Measurements from ENCODE around the gene CD209. TPM values are rescaled to one million over a fixed set of nuclear protein-coding genes. Genes with fewer than 3 reads are reported as not detected.

Gene CD209
- total RNA-seq, 1 donor, result not detected

DNA sequence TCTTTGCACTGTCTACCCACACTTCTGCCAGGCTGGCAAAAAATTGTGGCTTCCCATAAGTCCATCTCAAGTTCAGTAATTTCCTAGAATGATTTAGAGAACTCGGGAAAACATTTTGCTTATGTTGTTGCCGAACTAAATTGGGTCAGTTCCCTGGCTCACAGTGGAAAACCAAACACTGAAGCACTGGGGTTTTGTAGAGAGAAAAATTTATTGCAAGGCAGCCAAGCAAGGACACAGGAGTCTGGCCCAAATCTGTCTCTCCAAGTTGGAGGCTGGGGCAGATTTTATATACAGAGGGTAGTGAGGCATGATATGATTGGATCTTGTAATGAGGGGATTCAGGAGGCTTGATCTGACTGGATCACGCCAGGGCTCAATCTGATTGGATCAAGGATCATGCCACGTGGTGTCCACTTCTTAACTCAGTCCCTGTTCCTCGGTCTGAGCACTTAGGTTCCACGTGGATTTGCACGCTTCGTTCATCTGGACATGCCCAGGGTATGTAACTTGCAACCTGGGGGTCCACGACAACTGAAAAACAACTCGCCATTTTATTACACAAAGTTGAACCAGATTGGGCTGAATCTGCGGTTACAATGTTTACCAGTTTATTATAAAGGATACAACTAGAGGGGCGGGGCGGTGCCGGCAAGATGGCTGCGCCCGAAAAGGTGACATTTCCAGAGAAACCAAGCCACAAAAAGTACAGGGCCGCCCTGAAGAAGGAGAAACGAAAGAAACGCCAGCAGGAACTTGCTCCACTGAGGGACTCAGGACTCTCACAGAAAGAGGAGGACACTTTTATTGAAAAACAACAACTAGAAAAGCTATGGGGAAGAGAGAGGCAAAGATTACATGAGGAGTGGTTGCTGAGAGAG, 7.3 kb downstream of the CD209 start:
- no peak overlapping the region for H3K4me3 ChIP-seq (ENCODE audit: low read depth, low read length)
- TF ChIP-seq, protein P1, sequence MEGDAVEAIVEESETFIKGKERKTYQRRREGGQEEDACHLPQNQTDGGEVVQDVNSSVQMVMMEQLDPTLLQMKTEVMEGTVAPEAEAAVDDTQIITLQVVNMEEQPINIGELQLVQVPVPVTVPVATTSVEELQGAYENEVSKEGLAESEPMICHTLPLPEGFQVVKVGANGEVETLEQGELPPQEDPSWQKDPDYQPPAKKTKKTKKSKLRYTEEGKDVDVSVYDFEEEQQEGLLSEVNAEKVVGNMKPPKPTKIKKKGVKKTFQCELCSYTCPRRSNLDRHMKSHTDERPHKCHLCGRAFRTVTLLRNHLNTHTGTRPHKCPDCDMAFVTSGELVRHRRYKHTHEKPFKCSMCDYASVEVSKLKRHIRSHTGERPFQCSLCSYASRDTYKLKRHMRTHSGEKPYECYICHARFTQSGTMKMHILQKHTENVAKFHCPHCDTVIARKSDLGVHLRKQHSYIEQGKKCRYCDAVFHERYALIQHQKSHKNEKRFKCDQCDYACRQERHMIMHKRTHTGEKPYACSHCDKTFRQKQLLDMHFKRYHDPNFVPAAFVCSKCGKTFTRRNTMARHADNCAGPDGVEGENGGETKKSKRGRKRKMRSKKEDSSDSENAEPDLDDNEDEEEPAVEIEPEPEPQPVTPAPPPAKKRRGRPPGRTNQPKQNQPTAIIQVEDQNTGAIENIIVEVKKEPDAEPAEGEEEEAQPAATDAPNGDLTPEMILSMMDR (IDR thresholded peaks at IDR 0.05; ENCODE audit: insufficient read depth, low read depth, low read length), result no peak
- DNase-seq (ENCODE audit: low read depth), result no peak

- no peak for DNase-seq (ENCODE audit: low read depth)
- no peak overlapping the region for H3K4me3 ChIP-seq (ENCODE audit: low read depth, low read length)
- TF ChIP-seq, protein P1 (IDR thresholded peaks at IDR 0.05; ENCODE audit: insufficient read depth, low read depth, low read length), result no peak
Observed at GRCh38 chr19:7739211-7739755, 8.1 kb downstream of the CD209 start.

- DNase-seq (ENCODE audit: low read depth), result no peak
- TF ChIP-seq, protein P1 (IDR thresholded peaks at IDR 0.05; ENCODE audit: insufficient read depth, low read depth, low read length), result no peak
- no peak overlapping the region for H3K4me3 ChIP-seq (ENCODE audit: low read depth, low read length)
Observed at GRCh38 chr19:7738023-7738422, 9.3 kb downstream of the CD209 start.

GRCh38 chr19:7737215-7737614, 10.1 kb downstream of the CD209 start:
- TF ChIP-seq, protein P1 (IDR thresholded peaks at IDR 0.05; ENCODE audit: insufficient read depth, low read depth, low read length), result no peak
- DNase-seq (ENCODE audit: low read depth), result no peak

DNA sequence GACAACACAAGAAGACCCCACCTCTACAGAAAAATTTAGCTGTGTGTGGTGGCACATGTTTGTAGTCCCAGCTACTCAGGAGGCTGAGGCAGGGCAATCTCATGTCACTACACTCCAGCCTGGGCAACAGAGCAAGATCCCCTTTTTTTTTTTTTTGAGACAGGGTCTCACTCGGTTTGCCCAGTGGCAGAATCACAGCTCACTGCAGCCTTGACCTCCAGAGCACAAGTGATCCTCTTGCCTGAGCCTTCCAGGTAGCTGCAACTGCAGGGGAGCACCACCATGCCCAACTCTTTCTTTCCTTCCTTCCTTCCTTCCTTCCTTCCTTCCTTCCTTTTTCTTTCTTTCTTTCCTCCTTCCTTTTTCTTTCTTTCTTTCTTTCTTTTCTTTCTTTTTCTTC, 11.2 kb downstream of the CD209 start:
- H3K4me3 ChIP-seq (ENCODE audit: low read depth, low read length), result no peak overlapping the region
- no peak for DNase-seq (ENCODE audit: low read depth)
- TF ChIP-seq, protein P1 (IDR thresholded peaks at IDR 0.05; ENCODE audit: insufficient read depth, low read depth, low read length), result no peak

More at GRCh38 chr19:7737215-7737614, 10.1 kb downstream of the CD209 start:
- no peak overlapping the region for H3K4me3 ChIP-seq (ENCODE audit: low read depth, low read length)

DNA sequence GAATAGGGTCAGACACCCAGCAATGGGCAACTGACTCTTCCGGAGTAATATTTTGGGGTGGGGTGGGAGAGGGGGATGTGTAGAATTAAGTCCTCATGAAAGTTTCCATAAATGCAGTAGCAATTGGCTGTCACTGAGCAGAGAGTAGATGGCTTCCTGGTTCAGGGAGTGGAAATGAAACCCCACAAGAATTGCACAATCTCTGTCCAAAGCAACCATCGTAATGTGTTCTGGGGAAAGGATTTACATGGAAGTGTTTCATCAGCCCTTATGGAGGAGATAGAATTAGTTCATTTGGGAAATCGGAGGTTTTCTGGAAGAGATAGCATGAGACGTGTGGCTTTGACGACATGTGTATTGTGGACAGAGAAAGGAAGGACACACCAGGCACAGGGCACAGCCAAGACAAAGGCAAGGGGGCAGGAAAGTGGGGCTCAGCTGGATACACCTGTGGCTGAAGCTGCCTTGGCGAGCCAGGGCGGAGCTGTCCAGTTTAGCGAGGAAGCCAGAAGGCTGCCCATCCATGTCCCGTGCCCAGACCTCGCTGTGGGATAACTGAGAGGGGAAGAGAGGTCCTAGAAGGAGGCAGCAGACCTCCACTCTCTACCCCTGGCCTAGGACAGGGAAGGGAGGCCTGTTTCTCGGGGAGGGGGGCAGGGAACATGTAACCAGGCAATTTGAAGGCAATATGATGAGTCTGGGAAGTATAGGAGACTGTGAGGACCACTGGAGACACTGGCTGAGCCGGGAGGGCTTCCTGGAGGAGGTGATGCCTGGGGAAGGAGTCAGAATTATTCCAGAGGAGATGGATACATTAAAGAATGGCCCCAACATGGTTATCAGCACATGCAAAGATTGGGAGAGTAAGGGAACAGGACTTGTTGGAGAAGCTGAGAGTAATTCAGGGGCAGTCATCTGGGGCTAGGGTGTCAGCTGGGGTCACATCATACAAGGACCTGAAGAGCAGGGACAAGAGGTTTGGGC, 12.8 kb downstream of the CD209 start:
- H3K4me3 ChIP-seq (ENCODE audit: low read depth, low read length), result no peak overlapping the region
- TF ChIP-seq, protein P1 (IDR thresholded peaks at IDR 0.05; ENCODE audit: insufficient read depth, low read depth, low read length), result no peak
- DNase-seq (ENCODE audit: low read depth), result peak; percentile 54

All from fibroblast of villous mesenchyme (primary cell).